Pulmonary artery endothelial cell (primary cell): ENCODE data around the gene BRD3OS. TPM values are rescaled to one million over a fixed set of nuclear protein-coding genes. Genes with fewer than 3 reads are reported as not detected.
"Not testable (repeated sequence)": the region's sequence is repeated elsewhere in the genome, so short reads cannot be mapped to it uniquely, and the experiment has no call there.

Source experiments
- DNase-seq: peaks from one replicate; pipeline ENCODE4 v3.0.0-alpha.2; 2011; ENCODE audit warnings: low read depth, low spot score
- total RNA-seq: library from RNA; depleted of rRNA; stranded (reverse); fragments of >200 nt; gene quantifications from 2 replicates; pipeline ENCODE4 v1.2.3, GENCODE V29; 2014

BRD3OS gene
- total RNA-seq, 1 donor from 2014 or later: 12.9 TPM

DNA sequence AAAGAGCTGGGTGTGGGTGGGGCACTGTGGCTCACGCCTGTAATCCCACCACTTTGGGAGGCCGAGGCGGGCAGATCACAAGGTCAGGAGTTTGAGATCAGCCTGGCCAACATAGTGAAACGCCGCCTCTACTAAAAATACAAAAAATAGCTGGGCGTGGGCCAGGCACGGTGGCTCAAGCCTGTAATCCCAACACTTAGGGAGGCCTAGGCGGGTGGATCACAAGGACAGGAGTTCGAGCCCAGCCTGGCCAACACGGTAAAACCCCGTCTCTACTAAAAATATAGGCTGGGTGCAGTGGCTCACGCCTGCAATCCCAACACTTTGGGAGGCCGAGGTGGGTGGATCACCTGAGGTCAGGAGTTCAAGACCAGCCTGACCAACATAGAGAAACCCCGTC, 36.5 kb upstream of the BRD3OS start:
- not testable (repeated sequence) for DNase-seq

DNA sequence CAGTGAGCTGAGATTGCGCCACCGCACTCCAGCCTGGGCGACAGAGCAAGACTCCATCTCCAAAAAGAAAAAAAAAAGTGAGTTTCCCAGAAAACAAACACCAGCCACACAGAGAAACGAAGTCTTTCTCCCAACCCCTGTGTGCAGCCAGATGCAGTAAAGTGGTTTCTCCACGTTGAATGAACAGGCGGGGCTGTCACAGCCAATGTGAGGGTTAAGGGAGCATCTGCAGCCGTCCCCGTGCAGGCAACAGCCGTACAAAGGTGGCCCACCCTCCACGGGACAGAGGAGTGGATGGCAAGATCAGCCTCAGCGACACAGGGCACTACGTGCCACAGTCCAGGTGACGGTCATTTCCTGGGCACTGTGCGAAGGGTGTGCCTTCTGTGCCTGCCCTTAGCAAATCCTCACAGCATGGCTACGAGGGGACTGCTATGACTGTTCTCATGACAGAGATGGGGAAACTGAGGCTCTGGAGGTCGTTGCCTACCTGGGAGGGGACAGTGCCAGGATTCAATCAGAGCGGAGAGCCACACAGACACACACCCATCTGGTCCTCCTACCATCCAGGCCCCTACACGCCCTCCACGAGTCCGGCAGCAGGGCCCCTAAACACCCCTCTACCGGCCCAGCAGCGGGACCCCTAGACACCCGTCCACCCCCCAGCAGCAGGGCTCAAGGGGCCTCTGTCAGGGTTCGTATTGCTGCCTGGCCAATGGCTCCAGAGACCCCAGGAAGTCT, 35.5 kb upstream of the BRD3OS start:
- no peak for DNase-seq

DNA sequence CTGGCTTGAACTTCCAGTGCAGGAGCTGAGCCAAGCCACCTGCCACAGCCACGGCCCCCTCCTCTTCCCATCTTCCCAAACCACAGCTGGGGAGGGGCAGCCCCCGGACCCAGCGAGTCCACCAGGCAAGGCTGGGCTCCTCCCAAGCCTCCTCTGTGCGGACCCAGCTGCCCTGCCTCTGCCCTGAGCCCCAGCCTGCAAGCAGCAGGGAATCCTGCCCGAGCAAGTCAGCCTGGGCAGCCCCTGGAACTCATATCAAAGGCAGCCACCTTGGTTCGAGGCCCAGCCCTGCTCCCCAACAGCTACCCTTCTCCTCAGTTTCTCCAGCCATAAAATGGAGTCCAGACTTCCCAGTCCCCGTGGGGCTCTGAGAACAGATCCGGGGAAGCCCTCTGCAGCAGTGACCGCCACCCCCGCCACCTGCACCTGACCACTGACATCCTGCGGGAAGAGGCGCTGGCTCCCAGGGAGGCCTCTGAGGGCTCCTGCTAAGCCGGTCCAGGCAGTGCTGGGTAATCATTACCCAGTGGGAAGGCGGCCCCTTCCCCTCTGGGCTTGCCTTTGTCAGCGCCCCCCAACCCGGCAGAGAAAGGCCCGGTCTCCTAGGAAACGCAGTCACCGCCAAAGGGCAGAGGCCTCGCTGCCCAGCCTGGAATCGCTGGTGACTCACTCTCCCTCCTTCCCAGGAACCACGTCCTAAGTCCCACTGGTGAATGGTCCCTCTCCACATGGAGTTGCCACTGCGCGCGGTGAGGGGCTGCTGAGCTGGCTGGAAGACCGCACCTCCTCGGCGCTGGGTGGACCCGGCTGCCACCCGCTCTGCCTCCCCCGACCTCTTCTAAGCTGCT, 34.7 kb upstream of the BRD3OS start:
- DNase-seq: peak; percentile 37

DNA sequence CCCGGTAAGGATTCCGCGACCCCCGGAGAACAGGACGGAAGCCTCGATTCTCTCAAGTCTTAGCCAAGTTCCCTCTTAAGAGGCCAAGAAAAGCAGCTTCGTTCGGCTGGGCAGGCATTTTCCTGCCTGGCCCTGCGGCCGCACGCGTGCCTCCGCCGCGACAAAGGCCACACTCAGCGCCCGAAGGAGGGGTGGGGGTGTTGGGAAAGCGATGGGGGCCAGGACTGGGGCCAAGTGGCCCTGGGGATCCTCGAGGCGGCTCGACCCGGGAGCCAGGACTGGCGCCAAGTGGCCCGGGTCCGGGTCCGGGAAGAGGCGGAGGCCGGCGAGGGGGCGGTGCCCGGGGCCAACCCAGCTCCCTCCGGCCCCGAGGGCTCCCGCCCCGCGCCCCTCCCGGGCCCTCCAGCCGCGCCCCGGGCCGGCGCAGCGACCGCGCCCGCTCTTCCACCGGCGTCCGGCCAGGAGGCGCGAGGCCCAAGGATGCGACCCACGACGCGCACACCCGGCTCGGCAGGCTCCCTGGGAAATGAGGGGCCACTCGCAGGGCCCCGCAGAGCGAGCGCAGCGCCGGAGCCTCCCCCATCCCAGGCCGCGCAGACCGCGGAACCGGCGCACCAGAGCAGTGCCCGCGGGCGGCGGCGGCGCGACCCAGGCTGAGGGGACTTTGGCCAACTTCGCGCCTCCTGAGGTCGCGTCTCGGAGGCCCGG, 33.9 kb upstream of the BRD3OS start:
- no peak for DNase-seq

DNA sequence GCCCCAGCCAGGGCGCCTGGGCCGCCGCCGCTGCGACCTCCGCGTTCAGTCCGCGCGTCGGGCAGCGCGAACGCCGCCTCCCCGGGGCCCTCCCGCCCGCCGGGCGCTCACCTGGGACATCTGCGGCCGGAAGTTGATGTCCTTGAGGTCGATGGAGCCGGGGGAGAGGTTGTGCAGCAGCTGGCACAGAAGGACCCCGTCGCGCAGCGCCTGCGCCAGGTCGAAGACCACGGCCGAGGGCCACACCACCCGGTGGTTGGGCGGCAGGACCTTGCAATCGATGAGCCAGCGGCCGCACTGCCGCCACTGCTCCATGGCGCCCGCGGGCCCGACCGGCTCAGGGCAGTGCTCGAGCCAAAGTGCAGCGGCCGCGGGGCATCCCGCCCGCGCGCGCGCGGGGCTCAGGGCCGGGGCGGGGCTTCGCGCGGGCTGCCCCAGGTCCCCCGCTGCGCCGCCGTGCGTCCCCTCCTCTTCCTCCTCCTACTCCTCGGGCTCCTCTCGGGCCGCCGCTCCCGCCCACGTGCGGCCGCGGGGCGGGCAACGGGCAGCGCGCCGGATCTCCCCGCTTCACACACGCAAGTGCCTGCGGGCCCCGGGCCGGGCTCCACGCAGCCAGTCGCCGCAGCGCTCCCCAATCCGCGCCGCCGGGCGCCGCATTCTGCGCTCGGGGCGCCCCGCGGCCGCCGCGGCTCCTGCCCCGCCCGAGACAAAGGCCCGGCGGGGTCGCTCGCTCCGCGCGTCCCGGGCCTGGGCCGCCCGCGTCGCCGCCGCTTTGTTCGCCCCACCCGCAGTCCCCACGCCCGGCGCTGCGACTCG, 33.1 kb upstream of the BRD3OS start, which contains the start of gene VAV2:
Gene VAV2 (minus strand): TSS at position 361 of the 816 bp plus-strand sequence. CDS start 46 bp downstream, at position 315.
- no peak for DNase-seq

DNA sequence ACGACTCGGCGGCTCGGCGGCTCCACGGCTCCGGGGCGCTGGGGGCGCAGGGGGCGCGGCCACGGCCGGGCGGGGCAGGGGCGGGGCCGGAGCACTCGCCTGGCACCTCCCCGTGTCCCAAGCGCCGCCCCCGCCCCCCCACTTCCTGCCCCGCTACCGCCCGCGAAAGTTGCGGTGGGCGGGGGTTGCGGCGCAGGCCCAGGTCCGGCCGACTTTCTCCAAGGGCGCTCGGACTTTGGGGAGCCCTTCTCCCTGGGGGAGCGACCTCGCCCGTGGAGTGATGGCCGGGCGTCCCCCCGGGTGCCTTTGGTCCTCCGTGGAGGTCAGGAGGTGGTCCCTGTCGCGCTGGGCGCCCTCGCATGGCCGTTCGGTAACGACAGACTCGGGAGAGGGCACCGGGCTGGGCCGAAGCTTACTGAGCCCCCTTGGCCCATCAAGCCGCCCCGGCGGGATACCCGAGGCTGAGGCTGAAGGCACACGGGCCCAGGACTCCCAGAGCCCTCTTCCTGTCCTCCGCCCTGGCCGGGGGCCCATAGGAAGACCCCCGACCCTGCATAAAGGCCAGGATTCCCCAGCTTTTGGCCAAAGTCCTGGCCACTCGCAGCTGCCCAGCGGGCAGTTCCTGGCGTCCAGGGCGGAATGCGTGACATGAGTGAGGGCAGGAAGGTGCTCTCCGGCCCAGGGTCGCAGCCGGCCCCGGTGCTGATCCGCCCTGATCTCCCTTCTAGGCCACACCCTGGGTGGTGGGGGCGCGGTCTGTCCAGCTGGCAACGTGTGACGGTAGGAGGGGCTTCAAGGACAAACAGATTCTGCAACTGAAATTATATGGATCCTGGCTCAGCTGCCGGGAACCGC, 32.3 kb upstream of the BRD3OS start:
- no peak for DNase-seq

DNA sequence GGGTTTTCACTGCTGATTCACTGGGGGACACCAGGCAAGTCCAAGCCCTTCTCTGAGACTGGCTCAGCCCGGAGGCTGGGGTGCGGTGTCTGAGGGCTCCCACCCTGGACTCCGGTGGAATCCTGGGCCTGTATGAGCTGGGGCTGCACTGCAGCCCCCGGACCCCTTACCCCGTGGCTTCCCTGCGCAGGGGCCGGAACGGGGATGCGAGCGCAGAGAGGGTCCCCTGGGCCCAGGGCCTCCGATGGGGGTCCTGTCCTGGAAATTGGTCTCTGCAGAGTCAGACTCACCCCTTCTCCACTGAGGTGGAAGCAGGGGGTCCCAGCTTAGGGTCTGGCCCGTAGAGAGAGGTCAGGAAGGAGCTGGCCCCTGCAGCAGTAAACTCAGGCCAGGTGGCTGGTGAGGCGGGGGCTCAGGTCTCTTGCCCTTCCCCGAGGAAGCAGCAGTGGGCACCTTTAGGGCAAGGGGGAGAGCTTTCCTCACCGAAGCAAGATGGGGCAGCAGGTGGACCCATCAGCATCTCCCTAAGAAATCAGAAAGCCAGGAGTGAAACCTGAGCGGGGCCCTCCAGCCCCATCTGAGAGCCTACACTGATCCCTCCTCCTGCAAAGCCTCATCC, 31.5 kb upstream of the BRD3OS start:
- no peak for DNase-seq

DNA sequence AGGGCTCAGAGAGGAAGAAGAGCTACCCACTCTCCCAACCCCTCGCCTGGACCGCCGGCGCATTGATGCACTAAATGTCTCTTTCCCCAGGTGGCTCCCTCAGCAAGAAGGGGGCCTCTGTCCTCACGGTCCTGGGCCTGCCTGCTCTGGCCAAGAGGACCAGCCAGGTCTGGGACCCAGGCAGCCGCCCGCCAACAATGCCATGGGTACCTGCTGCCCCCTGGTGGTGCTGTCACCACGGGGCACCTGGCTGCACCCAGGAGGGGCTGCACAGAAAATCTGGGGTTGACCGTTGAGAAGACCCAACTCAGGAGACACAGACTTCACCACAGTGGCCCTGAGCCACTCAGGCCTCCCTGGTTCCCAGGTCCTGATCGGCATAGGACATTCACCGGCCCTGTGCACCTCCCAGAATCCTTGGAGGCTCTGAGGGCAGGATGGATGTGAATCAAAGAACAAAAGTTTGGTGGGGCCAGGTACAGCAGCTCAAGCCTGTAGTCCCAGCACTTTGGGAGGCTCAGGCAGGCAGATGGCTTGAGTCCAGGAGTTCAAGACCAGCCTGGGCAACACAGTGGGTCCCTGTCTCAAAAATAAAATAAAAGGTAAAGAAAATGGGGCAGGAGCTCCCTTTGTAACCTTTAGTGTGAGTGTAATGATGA, 30.8 kb upstream of the BRD3OS start:
- no peak for DNase-seq

DNA sequence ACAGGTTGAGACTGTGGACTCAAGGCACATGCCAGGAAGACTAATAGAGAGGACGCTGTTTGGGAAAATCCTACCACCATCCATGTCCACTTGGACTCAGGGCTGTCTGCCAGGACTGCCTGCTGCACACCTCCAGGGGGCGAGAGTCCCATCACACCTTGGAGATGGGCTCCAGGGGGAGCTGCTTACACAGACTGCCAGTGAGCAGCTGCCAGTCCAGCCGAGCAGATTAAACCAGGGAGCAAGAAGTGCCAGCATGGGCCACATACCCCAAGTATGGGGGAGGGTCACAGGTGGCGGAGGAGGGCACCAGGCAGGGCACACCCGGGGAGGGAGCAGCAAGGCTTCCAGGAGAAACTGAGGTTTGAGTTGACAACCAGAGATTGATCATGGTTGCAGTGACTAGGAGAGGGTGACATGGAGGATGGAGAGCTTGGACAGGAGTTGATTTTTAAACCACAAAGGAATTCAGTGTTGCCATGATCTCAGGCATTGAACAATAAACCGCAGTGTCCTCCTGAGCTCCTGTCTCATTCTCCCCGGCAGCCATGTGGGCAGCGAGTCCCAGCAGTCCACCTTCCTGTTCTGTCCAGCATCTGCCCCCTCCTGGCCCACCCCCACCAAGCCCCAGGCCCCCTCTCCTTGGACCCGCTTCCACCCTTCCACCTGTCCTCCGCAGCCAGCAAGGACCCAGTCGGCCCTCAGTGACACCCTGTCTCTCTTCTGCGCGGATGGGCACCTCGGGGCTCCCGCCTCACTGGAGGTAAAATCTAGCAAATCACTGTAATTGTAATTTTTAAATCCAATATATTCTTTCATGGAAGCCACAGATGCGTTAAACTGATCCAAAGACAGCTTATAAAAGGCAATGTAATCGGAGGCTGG, 30.0 kb upstream of the BRD3OS start:
- no peak for DNase-seq

DNA sequence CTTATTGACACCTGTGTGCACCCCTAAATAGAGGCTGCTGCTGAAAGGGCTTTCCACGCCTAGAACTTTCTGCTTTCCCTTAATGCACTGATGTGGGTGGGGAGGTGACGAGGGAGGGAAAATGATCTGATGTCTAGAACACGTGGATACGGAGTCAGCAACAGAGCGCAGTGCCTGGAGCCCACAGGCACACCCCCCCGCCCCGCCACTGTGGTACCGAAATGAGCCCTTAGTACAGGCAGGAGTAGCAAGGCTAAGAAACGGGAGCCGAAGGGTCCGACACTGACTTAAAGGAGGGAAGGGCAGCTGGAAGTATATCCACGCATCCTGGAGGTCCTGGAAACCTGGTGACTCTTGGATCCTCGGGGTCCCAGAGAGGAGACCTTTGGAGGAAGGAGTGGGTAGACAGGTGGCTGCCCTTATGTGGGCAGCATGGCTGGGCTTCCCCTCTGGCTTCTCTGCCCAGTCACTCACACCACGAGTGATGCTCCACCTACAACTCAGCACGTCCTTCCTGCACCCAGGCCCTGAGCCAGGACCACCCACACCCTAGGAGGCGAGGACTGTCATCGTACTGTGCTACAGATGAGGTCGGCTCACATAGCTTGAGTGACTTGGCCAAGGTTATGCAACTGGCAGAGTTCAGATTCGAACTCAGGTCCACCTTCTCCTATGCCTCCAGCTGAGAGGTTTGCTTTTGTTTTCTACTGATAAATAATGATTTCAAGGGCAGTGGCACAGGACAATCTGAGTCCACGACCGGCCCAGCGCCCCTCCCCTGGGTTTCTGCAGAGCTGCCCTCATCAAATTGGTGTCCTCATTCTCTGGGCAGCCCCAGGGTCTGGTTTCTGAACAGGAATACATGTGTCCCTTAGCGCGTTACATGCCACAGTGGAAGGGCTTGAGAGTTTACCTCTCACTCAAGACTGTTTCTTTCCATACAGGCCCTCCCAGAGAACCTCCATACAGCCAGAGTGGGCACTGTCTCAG, 28.5 kb upstream of the BRD3OS start:
- DNase-seq: no peak

DNA sequence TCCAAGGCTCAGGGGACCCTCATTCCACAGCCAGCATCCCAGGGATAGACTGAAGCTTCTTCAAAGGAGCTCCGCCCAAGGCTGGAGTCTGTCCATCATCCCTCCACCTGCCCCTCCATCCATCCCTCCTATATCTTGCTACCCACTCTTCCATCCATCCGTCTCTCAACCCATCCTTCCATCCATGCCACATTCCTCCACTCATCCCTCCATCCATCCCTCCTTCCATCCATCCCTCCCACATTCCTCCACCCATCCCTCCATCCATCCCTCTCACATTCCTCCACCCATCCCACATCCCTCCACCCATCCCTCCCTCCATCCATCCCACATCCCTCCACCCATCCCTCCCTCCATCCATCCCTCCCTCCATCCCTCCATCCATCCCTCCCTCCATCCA, 27.7 kb upstream of the BRD3OS start:
- no peak for DNase-seq

DNA sequence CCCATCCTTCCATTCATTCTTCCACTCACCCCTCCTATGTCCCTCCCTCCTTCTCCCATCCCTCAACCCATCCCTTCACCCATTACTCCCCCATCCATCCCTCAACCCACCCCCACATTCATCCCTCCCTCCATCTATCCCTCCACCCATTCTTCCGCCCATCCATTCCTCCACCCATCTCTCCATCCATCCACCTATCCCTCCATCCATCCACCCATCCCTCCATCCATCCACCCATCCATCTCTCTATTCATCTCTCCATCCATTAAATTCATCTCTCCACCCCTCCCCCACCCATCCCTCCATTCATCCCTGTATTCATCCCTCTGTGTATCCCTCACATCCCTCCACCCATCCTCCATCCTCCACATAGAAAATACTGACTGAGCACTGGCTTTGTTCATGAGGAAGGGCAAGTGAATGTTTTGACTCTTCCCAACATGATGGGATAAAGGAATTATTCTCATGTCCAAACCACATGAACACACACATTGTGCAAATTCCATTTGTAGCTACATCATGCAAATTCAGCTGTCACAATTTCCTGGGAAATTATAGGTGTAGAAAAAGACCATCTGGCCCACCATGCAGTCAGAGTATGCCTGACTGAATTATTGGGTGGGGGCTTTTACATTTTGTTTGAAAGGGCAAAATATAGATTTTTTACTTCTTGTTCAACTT, 26.2 kb upstream of the BRD3OS start:
- DNase-seq: no peak

DNA sequence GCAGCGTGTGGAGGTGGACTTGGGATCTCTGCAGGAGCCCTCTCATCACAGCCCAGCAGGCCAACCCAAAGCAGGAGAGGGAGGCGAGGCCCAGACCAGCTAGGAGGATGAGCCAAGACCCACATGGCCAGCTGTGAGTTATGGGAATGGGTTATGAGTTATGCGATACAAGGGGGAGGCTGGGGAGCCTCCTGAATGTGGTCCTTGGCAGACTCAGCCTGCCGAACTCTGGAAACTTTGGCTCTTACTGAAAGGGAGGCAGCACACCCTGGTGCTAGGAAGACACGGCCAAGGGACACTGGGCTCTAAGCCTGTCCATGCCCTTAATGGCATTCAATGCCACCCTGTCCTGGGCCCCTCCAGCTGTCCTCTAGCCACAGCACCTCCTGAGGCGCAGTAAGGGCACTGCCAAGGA, 25.4 kb upstream of the BRD3OS start:
- DNase-seq: no peak

DNA sequence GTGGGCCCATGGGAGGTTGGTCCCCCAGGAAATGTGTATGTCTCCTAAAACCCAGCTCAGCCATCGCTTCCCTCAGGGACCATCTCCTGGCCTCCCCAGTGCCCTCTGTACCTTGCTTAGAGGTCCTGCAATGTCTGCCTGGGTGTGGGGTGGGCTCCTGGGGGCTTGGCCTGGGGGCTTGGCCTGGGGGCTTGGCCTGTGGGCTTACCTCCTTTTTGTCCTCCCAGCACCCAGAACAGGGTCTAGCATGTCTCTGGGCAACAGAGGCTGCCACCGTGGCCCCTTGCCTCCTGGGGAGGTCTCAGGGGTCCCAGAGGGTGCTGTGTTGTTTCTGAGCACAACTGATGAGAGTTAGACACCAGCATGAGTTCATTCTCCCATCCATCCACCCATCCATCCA, 22.5 kb upstream of the BRD3OS start:
- DNase-seq: no peak

DNA sequence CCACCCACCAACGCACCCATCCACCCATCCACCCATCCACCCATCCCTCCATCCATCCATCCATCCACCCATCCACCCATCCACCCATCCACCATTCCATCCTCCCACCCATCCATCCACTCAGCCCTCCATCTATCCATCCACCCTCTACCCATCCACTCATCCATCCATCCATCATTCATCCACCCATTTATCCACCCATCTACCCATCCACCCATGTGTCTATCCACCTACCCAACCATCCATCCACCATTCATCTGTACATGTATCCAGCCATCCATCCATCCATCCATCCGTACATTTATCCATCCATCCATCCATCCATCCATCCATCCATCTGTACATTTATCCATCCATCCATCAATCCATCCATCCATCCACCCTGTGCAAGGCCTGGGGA, 22.0 kb upstream of the BRD3OS start:
- DNase-seq: no peak

DNA sequence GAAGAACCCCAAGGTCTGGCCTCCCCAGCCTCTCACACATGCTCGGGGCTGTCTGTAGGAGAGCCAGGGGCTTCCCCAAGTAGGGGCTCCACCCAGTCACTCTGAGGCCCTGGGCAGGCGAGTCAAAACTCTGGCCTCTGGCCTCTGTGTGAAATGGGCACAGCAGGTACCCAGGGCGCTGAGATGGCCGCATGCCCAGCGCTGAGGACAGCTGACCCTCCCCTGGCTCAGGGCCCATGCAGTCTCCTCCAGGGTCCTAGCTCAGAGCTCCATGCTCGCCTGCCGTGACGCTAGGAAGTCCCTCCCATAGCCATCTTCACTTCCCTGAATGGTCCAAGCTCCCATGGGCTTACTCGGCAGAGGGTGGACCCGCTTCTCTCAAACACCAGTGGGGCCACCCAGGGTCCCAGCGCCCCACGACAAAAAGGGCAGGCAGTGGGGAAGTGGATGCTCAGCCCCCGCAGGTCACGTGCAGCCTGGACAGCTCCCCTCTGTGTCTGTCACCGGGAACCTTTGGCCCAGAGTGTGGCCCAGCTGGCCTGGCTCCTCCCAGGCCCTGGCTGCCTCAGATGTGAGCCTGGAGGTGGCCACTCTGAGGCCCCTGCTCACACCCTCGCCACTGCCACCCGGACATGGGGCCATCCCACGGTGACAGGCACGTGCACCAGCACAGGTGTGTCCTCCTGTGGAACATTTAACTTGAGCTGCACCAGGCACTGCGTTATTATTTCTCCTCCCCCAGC, 21.0 kb upstream of the BRD3OS start:
- no peak for DNase-seq
